ENCODE measurements around the gene PRLR. TPM values are rescaled to one million over a fixed set of nuclear protein-coding genes. Genes with fewer than 3 reads are reported as not detected.
"Not testable (repeated sequence)": the region's sequence is repeated elsewhere in the genome, so short reads cannot be mapped to it uniquely, and the experiment has no call there.

The PRLR gene
- total and polyA plus RNA-seq, 2 experiments from 2014 or later = 0.31 to 2.2 TPM

- not testable (repeated sequence) for H3K4me3 Mint-ChIP-seq; H2AFZ ChIP-seq; ATAC-seq; DNase-seq (ENCODE audit: low spot score); H3K9me2 ChIP-seq (ENCODE audit: insufficient read depth); H3K4me2 ChIP-seq; H3K27me3 ChIP-seq (ENCODE audit: insufficient read depth); H3K36me3 Mint-ChIP-seq (ENCODE audit: low read depth); H3K27ac Mint-ChIP-seq; H3K79me2 ChIP-seq (replicated peaks; ENCODE audit: insufficient read depth); H3K9me3 Mint-ChIP-seq; H3K4me1 ChIP-seq (ENCODE audit: insufficient read depth); H4K20me1 ChIP-seq (replicated peaks; ENCODE audit: insufficient read depth); H3K27me3 Mint-ChIP-seq (ENCODE audit: insufficient read depth, low read depth, poor library complexity); H3F3A ChIP-seq (replicated peaks; ENCODE audit: low read depth); H3K27ac ChIP-seq (ENCODE audit: low read depth); H3K36me3 ChIP-seq (ENCODE audit: insufficient read depth); H3K4me3 ChIP-seq
- peaks cover 29% of the 10 kb centered on the region for H3K4me1 Mint-ChIP-seq
These were observed 194.4 kb downstream of the PRLR start for GRCh38 chr5:35035929-35036328.

- H3K36me3 ChIP-seq (ENCODE audit: insufficient read depth) = no peaks in the 10 kb centered on the region
- H3K27me3 ChIP-seq (ENCODE audit: insufficient read depth) = no peaks in the 10 kb centered on the region
- H3K4me2 ChIP-seq = no peak overlapping the region
- H4K20me1 ChIP-seq (replicated peaks; ENCODE audit: insufficient read depth) = no peaks in the 10 kb centered on the region
- Mint-ChIP-seq H3K27me3 (ENCODE audit: insufficient read depth, low read depth, poor library complexity) (no peaks in the 10 kb centered on the region), H3K36me3 (ENCODE audit: low read depth) (no peaks in the 10 kb centered on the region), H3K4me1 (peaks cover 28% of the 10 kb centered on the region), H3K4me3 (no peak overlapping the region), H3K27ac (no peak overlapping the region), H3K9me3 (no peaks in the 10 kb centered on the region)
- H3K4me3 ChIP-seq = no peak overlapping the region
- ATAC-seq (no peak), DNase-seq (ENCODE audit: low spot score) (no peak)
- H3K79me2 ChIP-seq (replicated peaks; ENCODE audit: insufficient read depth) = no peaks in the 10 kb centered on the region
- no peak overlapping the region for H3K27ac ChIP-seq (ENCODE audit: low read depth)
- no peaks in the 10 kb centered on the region for H3F3A ChIP-seq (replicated peaks; ENCODE audit: low read depth)
- H3K4me1 ChIP-seq (ENCODE audit: insufficient read depth) = no peaks in the 10 kb centered on the region
- no peak overlapping the region for H2AFZ ChIP-seq
- H3K9me2 ChIP-seq (ENCODE audit: insufficient read depth) = no peaks in the 10 kb centered on the region
- TF ChIP-seq EZH2 (IDR thresholded peaks at IDR 0.05; ENCODE audit: low read depth, unreplicated experiment) (no peak), ZNF114 (CRISPR knock-in tag; IDR thresholded peaks at IDR 0.05) (no peak), JUNB (IDR thresholded peaks at IDR 0.05; ENCODE audit: unreplicated experiment) (no peak), CTCF (conservative IDR thresholded peaks at IDR 0.05; ENCODE audit: low read depth in 2 of 2) (no peak), ETS1 (IDR thresholded peaks at IDR 0.05) (no peak), CREB1 (CRISPR knock-in tag; IDR thresholded peaks at IDR 0.05; ENCODE audit: low read depth) (no peak), POLR2AphosphoS5 (IDR thresholded peaks at IDR 0.05; ENCODE audit: low read depth) (no peak), ZNF331 (CRISPR knock-in tag; IDR thresholded peaks at IDR 0.05; ENCODE audit: low read depth) (no peak), ZNF462 (CRISPR knock-in tag; IDR thresholded peaks at IDR 0.05) (no peak), STAT1 (IDR thresholded peaks at IDR 0.05; ENCODE audit: unreplicated experiment) (no peak), EZH2phosphoT487 (IDR thresholded peaks at IDR 0.05; ENCODE audit: unreplicated experiment) (no peak)
These were observed 195.0 kb downstream of the PRLR start for GRCh38 chr5:35035271-35035670.
